Right lobe of liver (tissue), 6 donors: ENCODE measurements around the gene MREG. TPM values are rescaled to one million over a fixed set of nuclear protein-coding genes. Genes with fewer than 3 reads are reported as not detected.

Experiments
- ATAC-seq, 4 donors: fragments of 200-7000 bp; cut with Tn5 transposase; one replicate each; pipeline ENCODE4 v1.9.1; 2020; ENCODE audit warnings: mild to moderate bottlenecking in 4 of 4, moderate library complexity in 4 of 4
- DNase-seq, 3 donors: peaks; one replicate each; pipeline ENCODE4 v3.0.0-alpha.2; 2020
- H3K27ac ChIP-seq, 3 donors: fragments of 200-600 bp; one replicate each; pipeline ENCODE4 v1.8.0; 2022
- H3K27me3 ChIP-seq, 2 donors: fragments of 200-600 bp; one replicate each; pipeline ENCODE4 v1.8.0; 2022
- H3K36me3 ChIP-seq, 4 donors: fragments of 200-600 bp; sonication (generic) in 1 of 4; one replicate each; pipeline versions ENCODE4 v1.5.1 to v1.8.0; 2017 to 2022; ENCODE audit warnings: control low read depth in 1 of 4
- H3K4me1 ChIP-seq, 4 donors: fragments of 200-600 bp; sonication (generic) in 1 of 4; one replicate each; pipeline versions ENCODE4 v1.5.1 to v1.8.0; 2017 to 2022; ENCODE audit warnings: control low read depth in 1 of 4
- H3K4me3 ChIP-seq, 3 donors: fragments of 200-600 bp; one replicate each; pipeline ENCODE4 v1.8.0; 2022
- H3K9me3 ChIP-seq, 4 donors: fragments of 200-600 bp; sonication (generic) in 1 of 4; one replicate each; pipeline versions ENCODE4 v1.5.1 to v1.8.0; 2017 to 2022; ENCODE audit warnings: control low read depth in 1 of 4
- CTCF ChIP-seq, 4 donors: fragments of 200-600 bp in 3 of 4; fragments of 450-650 bp in 1 of 4; IDR thresholded peaks; one replicate each; pipeline versions ENCODE4 v1.5.1 to v1.8.0; 2016 to 2022; ENCODE audit warnings: antibody characterized with exemption in 4 of 4, mild to moderate bottlenecking in 2 of 4
- POLR2A ChIP-seq: fragments of 450-650 bp; IDR thresholded peaks from one replicate; pipeline ENCODE4 v1.6.1; 2017; ENCODE audit warnings: antibody characterized with exemption, mild to moderate bottlenecking
- WGBS: methylation state at CpG from one replicate; pipeline ENCODE4 v1.1.6; 2018; ENCODE audit warnings: low coverage, low lambda C conversion rate; ENCODE audit not compliant: insufficient coverage; ENCODE audit errors: missing lambda C conversion rate; 5-methylcytosine and 5-hydroxymethylcytosine counted together
- intact Hi-C, 2 donors: fragments of 100-400 bp; cut with DNase I; formaldehyde crosslinking; loops; one replicate each; pipeline versions ENCODE4 v1.11.2 to v1.14.1; 2022
- total RNA-seq, 6 experiments: library from RNA; depleted of rRNA in 2 of 6; stranded (reverse); fragments of >200 nt in 2 of 6; fragmentation: NEBNext Ultra II Directional in 3 of 6; extraction: Animal tissue kit (Norgen Biotek cat#: 25700) in 3 of 6; gene quantifications; one replicate each; pipeline versions ENCODE4 v1.1.0 to v1.2.4, GENCODE V29; 2016 to 2023
- donor health status: DM: no; HTN: yes; CAD: no.
- donor health status: DM: no; HTN: no; CAD: no.
- donor health status: DM: no; HTN: no; CAD: no.
- donor health status: DM: no; HTN: yes; CAD: no.
- donor health status: DM: no; HTN: yes; CAD: no.

Gene MREG
- total RNA-seq, 6 experiments from 2014 or later, result 2.0 to 9.6 (median 5.0) TPM

- H3K36me3 ChIP-seq, result peaks cover 0 to 14% (median 0%) of the 10 kb centered on the region in 4 donors
- no peak overlapping the region for H3K4me3 ChIP-seq
- no peaks in the 10 kb centered on the region for H3K27me3 ChIP-seq
- DNase-seq (no peak), ATAC-seq (no peak)
- WGBS, result 97% methylated on average over 5 of the region's 5 CpGs
- no peaks in the 10 kb centered on the region for H3K9me3 ChIP-seq
- no peaks in the 10 kb centered on the region for H3K4me1 ChIP-seq
- intact Hi-C loops, result no loop called here
- TF ChIP-seq CTCF (IDR thresholded peaks at IDR 0.05) (no peak), POLR2A (no peak)
- no peak overlapping the region for H3K27ac ChIP-seq
Measured at GRCh38 chr2:215970425-215970824, 42.9 kb downstream of the MREG start.

- 92% methylated on average over 5 of the region's 6 CpGs for WGBS
- intact Hi-C loops, result no loop called here
- H3K9me3 ChIP-seq, result no peaks in the 10 kb centered on the region
- no peaks in the 10 kb centered on the region for H3K27me3 ChIP-seq
- no peak for TF ChIP-seq CTCF (IDR thresholded peaks at IDR 0.05)
- no peak for TF ChIP-seq POLR2A
- no peak for DNase-seq
- H3K36me3 ChIP-seq, result peaks cover 0 to 15% (median 0%) of the 10 kb centered on the region in 4 donors
- H3K4me1 ChIP-seq, result no peaks in the 10 kb centered on the region
- no peak overlapping the region for H3K27ac ChIP-seq
- no peak for ATAC-seq
- no peak overlapping the region for H3K4me3 ChIP-seq
Measured at GRCh38 chr2:215969131-215969841, 44.1 kb downstream of the MREG start.

GRCh38 chr2:215968499-215968898 lies 44.9 kb downstream of the MREG start:
- 87% methylated on average over 2 of the region's 3 CpGs for WGBS
- Histone ChIP-seq H3K9me3 (no peaks in the 10 kb centered on the region), H3K27ac (no peak overlapping the region), H3K4me3 (no peak overlapping the region), H3K36me3 (peaks cover 0 to 17% (median 0%) of the 10 kb centered on the region in 4 donors), H3K27me3 (no peaks in the 10 kb centered on the region), H3K4me1 (no peaks in the 10 kb centered on the region)
- ATAC-seq (no peak), DNase-seq (no peak)
- TF ChIP-seq POLR2A (no peak), CTCF (IDR thresholded peaks at IDR 0.05) (no peak)
- intact Hi-C loops, result no loop called here

GRCh38 chr2:215967590-215968378 lies 45.6 kb downstream of the MREG start:
- no peak for ATAC-seq
- intact Hi-C loops, result no loop called here
- 88% methylated on average over 3 of the region's 3 CpGs for WGBS

More at GRCh38 chr2:215967590-215968378, 45.6 kb downstream of the MREG start:
- H3K27ac ChIP-seq, result no peak overlapping the region
- peaks cover 0 to 13% (median 0%) of the 10 kb centered on the region in 4 donors for H3K36me3 ChIP-seq
- no peaks in the 10 kb centered on the region for H3K27me3 ChIP-seq
- H3K9me3 ChIP-seq, result no peaks in the 10 kb centered on the region
- H3K4me1 ChIP-seq, result no peaks in the 10 kb centered on the region
- no peak overlapping the region for H3K4me3 ChIP-seq
- no peak for DNase-seq
- TF ChIP-seq POLR2A, result no peak
- TF ChIP-seq CTCF (IDR thresholded peaks at IDR 0.05), result no peak
